ENCODE measurements around the gene OBP2A.
"Not testable (repeated sequence)": the region's sequence is repeated elsewhere in the genome, so short reads cannot be mapped to it uniquely, and the experiment has no call there.

The OBP2A gene

GRCh38 chr9:135526730-135527571 lies 19.0 kb upstream of the OBP2A start:
- DNase-seq, result no peak

- DNase-seq, result not testable (repeated sequence)
These were observed 17.0 kb upstream of the OBP2A start for GRCh38 chr9:135528842-135529435.

GRCh38 chr9:135530146-135530545 lies 15.8 kb upstream of the OBP2A start:
- no peak for DNase-seq

DNA sequence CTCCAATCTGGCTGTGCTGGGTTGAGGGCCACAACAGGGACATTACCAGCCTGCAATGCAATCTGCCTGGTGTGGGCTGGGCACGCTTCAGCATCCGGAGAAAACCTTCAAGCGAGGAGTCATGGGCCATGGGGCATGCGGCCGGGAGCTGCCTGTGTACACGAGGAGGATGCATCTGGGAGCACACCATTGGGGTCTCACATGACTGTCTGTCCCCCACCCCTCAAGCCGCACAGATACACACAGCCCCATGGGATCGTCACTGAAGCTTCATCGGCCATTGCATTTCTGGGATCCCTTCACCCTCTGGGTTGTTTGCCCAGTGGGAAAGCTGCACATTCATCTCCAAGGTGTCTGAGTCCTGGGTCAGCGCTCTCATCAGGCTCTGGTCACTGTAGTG lies 14.8 kb upstream of the OBP2A start:
- no peak for DNase-seq

DNA sequence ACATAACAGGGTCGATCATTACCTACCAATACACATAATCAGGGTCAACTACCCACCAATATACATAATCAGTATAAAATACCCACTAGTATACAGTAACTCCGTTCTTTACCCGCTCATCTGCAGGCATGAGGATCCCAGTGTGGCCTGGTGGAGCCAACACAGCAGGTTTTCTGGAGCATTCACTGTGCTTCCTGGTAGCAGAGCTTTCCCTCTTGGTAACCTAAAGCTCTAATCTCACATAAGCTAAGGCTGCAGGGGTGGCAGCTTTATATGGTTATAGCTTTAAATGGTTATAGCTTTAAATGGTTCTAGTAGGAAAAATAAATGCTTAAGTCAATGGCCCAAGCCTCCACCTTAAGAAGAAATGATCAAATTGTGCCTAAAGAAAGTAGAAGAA lies 12.8 kb upstream of the OBP2A start:
- no peak for DNase-seq

DNA sequence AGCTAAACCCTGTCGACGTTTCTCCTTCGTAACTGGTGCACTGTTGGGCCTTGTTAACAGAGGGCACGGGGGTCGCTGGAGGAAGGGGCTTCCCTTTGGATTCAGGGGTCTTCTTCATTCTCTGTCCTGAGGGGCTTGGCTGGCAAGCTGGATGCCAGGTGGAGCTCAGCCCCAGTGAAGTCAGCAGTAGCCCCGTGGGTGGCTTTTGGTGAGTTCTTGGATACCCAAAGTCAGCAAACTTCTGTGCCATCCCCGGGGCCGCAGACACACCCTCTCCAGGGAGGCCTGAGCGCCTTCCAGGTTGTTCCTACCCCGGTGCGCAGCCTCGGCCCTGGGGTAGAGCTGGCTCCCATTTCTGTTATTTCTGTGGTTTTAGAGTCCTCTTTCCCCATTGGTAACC lies 12.3 kb upstream of the OBP2A start:
- no peak for DNase-seq

GRCh38 chr9:135534192-135534711 lies 11.7 kb upstream of the OBP2A start:
- DNase-seq, result not testable (repeated sequence)

- DNase-seq, result not testable (repeated sequence)
These were observed 11.1 kb upstream of the OBP2A start for GRCh38 chr9:135534826-135535225.

DNA sequence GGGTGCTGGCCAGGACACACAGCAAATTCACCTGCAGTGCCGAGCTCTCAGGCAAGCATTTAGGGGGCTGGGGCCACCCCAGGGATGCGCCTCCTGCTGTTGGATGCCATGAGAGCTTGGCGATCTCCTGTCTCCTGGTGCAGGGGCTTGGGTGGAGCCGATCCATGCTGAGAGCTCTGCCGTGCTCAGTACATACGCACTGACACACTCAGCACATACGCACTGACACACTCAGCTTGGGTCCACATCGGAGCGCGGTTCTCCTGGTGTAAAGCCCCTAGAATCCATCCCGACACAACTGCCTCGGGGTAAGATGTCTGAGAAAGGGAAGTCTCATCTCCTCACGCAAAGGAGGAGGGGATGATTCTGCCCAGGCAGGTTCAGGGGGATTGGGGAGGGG lies 10.3 kb upstream of the OBP2A start:
- not testable (repeated sequence) for DNase-seq

- no peak for DNase-seq
These were observed 9.7 kb upstream of the OBP2A start for GRCh38 chr9:135536216-135536615.

- DNase-seq, result not testable (repeated sequence)
These were observed 2.5 kb upstream of the OBP2A start for GRCh38 chr9:135543262-135543894.

DNA sequence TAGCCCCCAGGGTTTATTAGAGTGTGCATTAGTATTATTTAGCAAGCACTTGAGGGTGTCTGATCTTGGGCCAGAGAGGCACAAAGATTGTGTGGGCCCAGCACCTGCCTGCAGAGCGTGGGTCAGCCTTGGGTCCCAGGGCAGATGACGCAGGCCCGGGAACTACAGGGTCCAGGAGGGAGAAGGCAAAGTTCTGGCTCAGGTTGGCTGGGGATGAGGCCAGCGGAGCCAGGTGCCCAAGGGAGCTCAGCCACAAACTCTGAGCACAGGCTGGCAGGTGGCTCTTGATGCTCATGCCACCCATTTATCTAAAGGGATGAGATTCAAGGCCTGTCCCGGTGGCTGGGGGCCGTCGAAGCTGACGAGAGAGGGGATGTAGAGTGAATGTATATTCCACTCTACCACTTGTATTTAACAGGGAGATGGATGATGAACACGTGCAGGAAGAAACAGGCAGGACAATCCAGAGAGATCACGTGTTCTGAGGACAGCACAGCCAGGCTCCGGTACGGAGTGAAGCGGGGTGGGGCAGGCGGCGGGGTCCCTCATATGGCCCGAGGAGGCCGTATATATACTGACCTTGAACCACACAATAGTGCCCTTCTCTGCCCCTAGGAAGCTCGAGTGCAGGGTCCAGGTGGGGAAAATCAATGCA lies 818 bp upstream of the OBP2A start:
- no peak for DNase-seq

- not testable (repeated sequence) for DNase-seq
These were observed 1.1 kb downstream of the OBP2A start for GRCh38 chr9:135546792-135547617.

- no peak for DNase-seq
These were observed 2.1 kb downstream of the OBP2A start for GRCh38 chr9:135547756-135548736.

GRCh38 chr9:135549478-135550343 lies 3.8 kb downstream of the OBP2A start:
- DNase-seq, result not testable (repeated sequence)

GRCh38 chr9:135550344-135550918 lies 4.5 kb downstream of the OBP2A start:
- no peak for DNase-seq

DNA sequence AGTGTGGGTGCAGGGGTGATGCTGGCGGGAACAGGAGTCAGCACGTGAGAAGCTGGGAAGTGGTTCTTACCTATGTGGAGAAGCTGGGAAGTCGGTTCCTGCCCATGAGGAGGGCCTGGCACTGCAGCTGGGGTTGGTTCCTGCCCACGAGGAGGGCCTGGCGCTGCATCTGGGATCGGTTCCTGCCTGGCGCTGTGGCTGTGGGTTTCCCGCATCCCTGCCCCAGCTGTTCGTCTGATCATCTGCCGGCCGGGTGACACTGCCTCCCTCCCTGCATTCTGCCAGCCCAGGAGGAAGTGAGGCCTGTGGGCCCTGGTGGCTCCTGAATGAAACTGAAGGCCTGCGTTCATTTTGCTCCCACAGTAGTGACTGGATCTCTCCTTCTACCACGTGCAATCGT lies 5.1 kb downstream of the OBP2A start:
- no peak for DNase-seq

DNA sequence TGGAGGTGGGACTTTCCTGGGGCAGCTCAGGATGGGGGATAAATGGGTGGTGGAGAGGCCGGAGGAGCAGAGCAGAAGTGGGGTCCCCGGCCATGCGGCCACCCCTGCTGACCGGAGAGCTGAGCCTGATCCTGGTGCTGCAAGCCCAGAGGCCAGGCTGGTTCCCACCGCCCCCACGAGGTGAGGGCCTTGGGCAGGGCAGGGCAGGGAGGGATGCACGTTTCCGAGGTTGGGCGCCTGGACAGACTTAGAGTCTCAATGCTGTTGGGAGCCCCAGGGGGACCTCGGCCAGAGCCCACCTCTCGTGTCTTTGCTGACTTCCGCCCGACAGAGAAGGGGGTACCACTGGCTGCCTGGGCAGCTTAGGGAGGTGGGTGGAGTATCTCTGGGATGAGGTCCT lies 5.5 kb downstream of the OBP2A start:
- DNase-seq, result no peak

DNA sequence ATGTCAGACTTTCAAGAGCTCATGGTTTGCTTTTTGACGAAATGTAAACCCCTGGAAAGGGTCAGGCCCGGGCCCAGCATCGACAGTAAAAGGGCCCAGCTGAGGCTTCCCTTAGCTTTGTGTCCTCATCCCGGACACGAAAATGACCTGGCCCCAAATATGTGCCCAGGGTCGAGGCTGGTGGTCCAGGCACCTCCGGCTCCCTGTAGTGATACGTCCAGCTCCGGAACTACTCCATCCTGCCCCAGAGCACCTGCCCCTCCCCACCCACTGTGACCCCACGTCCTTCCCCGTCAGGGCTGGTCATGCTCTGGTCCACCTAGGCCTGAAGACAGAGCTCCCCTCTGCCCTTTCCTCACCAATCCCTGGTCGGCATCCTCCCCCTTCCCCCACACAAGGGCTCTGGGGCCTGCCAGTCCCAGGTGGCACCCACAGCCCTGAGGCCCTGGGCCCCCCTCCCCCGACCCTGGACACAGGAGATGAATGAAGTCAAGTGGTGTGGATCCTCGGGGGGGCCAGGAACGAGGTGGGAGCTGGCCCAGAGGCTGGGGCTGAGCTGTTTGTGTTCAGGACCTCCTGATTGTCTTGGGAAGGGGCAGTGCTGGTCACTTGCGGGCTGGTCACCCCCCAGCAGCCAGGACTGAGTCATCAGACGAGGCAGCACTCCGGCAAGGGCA lies 6.2 kb downstream of the OBP2A start:
- no peak for DNase-seq

Measured in GDM1 (cell line).